ENCODE measurements around the gene PLCH1.

- TF ChIP-seq CTCF (conservative IDR thresholded peaks at IDR 0.05; ENCODE audit: low read length) (no peak), EZH2phosphoT487 (IDR thresholded peaks at IDR 0.05; ENCODE audit: borderline replicate concordance, low read depth, low read length) (no peak)
Observed at GRCh38 chr3:155554777-155555451, 190.0 kb downstream of the PLCH1 start.

Data from OCI-LY7 (cell line).